WI38 (cell line): ENCODE results near the gene ELMOD2.

Experiments used
- H3K4me3 ChIP-seq: 2 replicates; pipeline ENCODE4 v1.5.1; 2011; ENCODE audit warnings: low read depth, mild to moderate bottlenecking, control low read depth, low read length
- TF ChIP-seq, protein P1 (sequence below): IDR thresholded peaks from 2 replicates; pipeline ENCODE4 v1.5.1; 2012; ENCODE audit warnings: low read depth, mild to moderate bottlenecking, control low read depth, low read length

The ELMOD2 gene

DNA sequence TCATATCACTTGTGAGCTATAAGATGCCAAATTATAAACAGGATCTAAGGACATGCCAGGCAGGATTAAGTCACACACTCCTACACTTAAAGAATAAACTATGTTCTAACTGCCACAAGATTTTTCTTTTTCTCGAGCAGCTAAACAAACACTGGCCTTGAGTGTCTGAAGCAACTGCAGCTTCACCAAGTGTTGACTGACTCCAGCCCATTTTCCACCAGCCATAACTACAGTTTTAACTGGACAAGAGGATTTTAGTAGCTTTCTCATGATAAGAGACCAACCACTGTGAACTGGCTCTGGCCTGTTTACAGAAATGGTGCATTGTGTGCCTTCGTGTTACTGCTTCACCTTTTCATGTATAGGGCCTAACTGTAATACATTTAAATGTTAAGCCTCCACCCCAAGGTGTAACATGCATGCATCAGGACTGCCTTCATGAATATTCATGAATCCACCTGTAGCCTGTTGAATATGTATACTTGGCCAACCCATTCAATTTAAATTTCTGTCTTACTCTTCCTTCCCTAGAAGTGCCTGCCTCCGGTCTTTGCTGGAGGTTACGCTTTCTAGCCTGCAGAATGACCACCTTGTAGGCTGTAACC is 34.0 kb downstream of the ELMOD2 start:
- TF ChIP-seq, protein P1, sequence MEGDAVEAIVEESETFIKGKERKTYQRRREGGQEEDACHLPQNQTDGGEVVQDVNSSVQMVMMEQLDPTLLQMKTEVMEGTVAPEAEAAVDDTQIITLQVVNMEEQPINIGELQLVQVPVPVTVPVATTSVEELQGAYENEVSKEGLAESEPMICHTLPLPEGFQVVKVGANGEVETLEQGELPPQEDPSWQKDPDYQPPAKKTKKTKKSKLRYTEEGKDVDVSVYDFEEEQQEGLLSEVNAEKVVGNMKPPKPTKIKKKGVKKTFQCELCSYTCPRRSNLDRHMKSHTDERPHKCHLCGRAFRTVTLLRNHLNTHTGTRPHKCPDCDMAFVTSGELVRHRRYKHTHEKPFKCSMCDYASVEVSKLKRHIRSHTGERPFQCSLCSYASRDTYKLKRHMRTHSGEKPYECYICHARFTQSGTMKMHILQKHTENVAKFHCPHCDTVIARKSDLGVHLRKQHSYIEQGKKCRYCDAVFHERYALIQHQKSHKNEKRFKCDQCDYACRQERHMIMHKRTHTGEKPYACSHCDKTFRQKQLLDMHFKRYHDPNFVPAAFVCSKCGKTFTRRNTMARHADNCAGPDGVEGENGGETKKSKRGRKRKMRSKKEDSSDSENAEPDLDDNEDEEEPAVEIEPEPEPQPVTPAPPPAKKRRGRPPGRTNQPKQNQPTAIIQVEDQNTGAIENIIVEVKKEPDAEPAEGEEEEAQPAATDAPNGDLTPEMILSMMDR = no peak
- H3K4me3 ChIP-seq = no peak overlapping the region

DNA sequence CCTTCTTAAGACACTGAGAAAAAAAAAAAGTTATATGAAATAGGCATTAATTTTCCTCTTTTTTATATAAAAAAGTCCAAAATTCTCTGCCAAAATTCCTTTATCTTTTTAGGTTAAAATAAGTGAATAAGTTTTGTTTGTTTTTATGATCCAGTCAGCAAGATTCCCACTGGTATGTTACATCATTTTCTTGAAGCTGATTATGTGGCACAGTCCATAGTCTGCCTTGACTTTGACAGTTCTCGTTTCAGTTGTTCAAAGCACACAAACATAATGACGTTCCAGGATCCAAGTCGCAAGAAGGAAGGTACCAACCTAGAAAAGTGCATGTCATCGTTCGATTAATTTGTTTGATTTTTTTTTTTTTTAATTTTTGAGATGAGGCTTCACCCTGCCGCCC is 35.7 kb downstream of the ELMOD2 start:
- TF ChIP-seq, protein P1 = no peak
- H3K4me3 ChIP-seq = no peak overlapping the region

DNA sequence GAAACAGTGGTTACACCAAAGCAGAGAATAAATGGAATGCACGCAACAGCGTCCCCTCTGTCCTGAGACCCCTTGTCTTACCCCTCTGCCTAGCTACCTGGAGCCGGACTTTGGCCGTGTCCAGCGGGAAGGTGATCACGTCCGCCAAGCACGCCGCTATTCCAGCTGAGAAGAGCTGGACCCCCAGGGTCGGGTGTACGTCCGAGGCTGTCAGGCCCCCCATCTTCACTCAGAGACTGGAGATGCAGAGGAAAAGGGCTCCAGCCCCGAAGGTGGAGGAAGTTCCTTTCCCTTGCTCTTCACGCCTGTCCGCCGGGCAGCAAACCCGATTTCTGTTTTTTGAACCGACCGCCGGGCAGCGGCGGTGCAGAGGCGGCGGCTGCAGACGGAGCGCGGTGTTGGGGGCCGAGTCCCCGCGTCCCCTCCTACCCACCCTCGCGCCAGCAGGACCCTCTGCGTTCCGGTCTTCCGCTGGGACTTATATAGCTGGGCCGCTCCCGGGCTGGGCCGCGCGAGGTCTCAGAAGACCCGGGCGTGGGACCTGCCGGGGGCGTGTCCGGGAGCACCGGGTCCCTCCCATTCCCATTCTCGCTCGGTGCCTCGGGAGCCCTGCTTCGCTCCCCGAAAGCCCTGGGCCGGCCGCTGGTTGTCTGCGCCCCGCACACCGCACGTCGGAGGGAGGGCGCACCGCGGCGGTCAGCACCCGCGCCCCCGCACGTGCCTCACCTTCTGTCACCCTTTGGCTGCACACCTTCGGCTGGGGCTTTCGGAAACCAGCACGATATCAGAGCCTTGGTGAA is 44.7 kb downstream of the ELMOD2 start, which contains the start of gene UCP1:
TSS of gene UCP1 (minus strand) at position 455 of the 800 bp plus-strand sequence. CDS start at position 223, 232 bp downstream.
- H3K4me3 ChIP-seq = peak within 1 kb of the TSS; percentile 43
- TF ChIP-seq, protein P1 = no peak

DNA sequence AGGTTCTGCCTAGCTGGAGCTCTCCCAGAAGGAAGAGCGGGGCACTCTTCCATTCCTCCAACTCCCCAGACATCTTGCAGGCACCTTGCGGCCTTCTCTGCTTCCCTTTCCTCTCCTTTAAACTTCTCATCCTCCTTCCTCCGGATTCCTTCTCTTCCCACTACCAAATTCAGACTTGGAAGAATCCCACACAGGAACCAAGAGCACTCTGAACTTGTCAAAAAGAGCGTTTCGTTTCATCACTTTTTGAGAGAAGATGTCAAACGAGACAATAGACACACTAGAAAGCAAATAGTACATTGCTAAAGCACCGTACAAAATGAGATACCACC is 45.3 kb downstream of the ELMOD2 start:
- TF ChIP-seq, protein P1 = no peak
- H3K4me3 ChIP-seq = peak overlapping the region; percentile 43; the same call in 1 of the 2 replicates

DNA sequence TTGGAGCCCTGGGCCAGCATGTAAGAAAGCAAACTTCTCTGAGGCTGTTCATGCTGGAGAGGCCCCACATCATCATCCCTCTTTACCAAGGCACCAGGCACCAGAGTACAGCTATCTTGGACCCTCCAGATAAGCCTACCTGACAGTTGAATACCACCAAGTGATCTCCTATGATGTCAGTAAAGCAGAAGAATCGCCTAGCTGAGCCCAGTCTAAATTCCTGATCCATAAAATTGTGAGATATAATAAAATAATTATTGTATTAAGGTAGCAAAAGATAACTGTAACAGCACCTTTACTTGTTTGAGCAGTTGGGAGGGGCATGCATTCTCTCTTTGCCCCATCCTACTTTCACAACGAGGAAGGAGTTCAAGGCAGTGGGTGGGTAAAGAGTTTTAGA is 47.7 kb downstream of the ELMOD2 start:
- H3K4me3 ChIP-seq = no peak overlapping the region
- TF ChIP-seq, protein P1 = no peak

DNA sequence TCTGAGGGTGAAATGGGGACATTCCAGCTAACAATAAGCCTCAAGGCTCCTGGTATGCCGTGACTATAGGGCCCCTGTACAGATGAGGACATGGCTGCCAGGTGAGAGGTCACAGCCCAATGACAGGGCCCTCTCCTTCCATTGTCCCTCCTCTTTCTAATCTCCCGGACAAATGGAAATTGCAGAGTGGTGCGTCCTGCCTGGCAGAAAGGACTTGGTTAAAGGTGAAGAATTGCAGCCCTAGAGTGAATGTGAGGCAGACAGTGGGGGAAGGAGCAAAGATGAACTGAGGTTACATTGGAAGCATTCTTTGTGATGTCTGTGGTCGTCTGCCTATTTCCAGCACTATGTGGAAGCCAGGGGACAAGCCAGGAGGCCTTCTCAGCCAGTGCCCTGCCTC is 51.5 kb downstream of the ELMOD2 start:
- TF ChIP-seq, protein P1 = no peak

DNA sequence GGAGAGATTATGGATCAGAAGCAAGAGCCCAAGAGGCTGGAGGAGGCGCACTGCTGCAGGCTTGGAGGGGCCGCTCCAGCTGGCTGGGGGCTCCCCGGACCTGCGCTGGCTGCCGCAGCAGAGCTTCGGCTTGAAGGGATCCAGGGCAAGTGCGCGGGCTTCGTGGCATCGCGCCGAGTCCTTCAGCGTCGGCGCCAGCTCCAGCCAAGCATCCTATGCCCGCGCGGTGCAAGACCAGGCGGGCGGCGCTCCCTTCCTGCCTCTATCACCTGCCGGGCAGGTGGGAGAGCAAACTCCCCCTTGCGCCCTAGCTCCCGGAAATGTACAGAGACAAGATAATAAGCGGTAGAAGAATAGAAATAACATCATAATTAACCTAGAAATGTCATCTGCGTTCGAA is 55.3 kb downstream of the ELMOD2 start:
- H3K4me3 ChIP-seq = no peak overlapping the region
- TF ChIP-seq, protein P1 = no peak

More for the DNA sequence above, 51.5 kb downstream of the ELMOD2 start:
- no peak overlapping the region for H3K4me3 ChIP-seq
